GM08714 (cell line): ENCODE results near the gene ABCG8.

Experiments used
- H3K4me3 ChIP-seq: fragments of 200-500 bp; sonication (Bioruptor generic); 2 replicates; pipeline ENCODE4 v1.5.1; 2014; ENCODE audit warnings: mild to moderate bottlenecking, low read length, inconsistent platforms
- ZNF274 ChIP-seq: IDR thresholded peaks from 2 replicates; pipeline ENCODE4 v1.6.1; 2012; ENCODE audit warnings: mild to moderate bottlenecking, low read depth, low read length

The ABCG8 gene

GRCh38 chr2:43840965-43841364 lies 2.2 kb downstream of the ABCG8 start:
- H3K4me3 ChIP-seq, result no peak overlapping the region
- TF ChIP-seq ZNF274, result no peak

- no peak for TF ChIP-seq ZNF274
- H3K4me3 ChIP-seq, result no peak overlapping the region
Observed at GRCh38 chr2:43841949-43842865, 3.4 kb downstream of the ABCG8 start.

GRCh38 chr2:43842866-43843226 lies 4.1 kb downstream of the ABCG8 start:
- TF ChIP-seq ZNF274, result no peak
- H3K4me3 ChIP-seq, result no peak overlapping the region

- no peak overlapping the region for H3K4me3 ChIP-seq
- TF ChIP-seq ZNF274, result no peak
Observed at GRCh38 chr2:43845181-43845580, 6.4 kb downstream of the ABCG8 start.

GRCh38 chr2:43846140-43846793 lies 7.5 kb downstream of the ABCG8 start:
- H3K4me3 ChIP-seq, result no peak overlapping the region
- TF ChIP-seq ZNF274, result no peak

GRCh38 chr2:43848214-43848613 lies 9.4 kb downstream of the ABCG8 start:
- H3K4me3 ChIP-seq, result no peak overlapping the region
- no peak for TF ChIP-seq ZNF274

- H3K4me3 ChIP-seq, result no peak overlapping the region
- TF ChIP-seq ZNF274, result no peak
Observed at GRCh38 chr2:43851011-43851980, 12.5 kb downstream of the ABCG8 start.

GRCh38 chr2:43852196-43852730 lies 13.5 kb downstream of the ABCG8 start:
- no peak for TF ChIP-seq ZNF274
- H3K4me3 ChIP-seq, result no peak overlapping the region

GRCh38 chr2:43853141-43854081 lies 14.6 kb downstream of the ABCG8 start:
- TF ChIP-seq ZNF274, result no peak
- H3K4me3 ChIP-seq, result no peak overlapping the region

- no peak for TF ChIP-seq ZNF274
- H3K4me3 ChIP-seq, result no peak overlapping the region
Observed at GRCh38 chr2:43854671-43855070, 15.9 kb downstream of the ABCG8 start.

- TF ChIP-seq ZNF274, result no peak
- H3K4me3 ChIP-seq, result no peak overlapping the region
Observed at GRCh38 chr2:43855292-43855691, 16.5 kb downstream of the ABCG8 start.

- no peak for TF ChIP-seq ZNF274
- H3K4me3 ChIP-seq, result no peak overlapping the region
Observed at GRCh38 chr2:43872151-43872550, 33.4 kb downstream of the ABCG8 start.

- H3K4me3 ChIP-seq, result no peak overlapping the region
- no peak for TF ChIP-seq ZNF274
Observed at GRCh38 chr2:43874776-43875451, 36.1 kb downstream of the ABCG8 start.
